HG03175 (cell line): Measurements from ENCODE around the gene GPR3.

Source experiments
- ATAC-seq: cut with Tn5 transposase; IDR thresholded peaks from one replicate; pipeline ENCODE4 v1.9.1; 2021; ENCODE audit warnings: mild to moderate bottlenecking, moderate library complexity; ENCODE audit not compliant: unreplicated experiment

Gene GPR3

DNA sequence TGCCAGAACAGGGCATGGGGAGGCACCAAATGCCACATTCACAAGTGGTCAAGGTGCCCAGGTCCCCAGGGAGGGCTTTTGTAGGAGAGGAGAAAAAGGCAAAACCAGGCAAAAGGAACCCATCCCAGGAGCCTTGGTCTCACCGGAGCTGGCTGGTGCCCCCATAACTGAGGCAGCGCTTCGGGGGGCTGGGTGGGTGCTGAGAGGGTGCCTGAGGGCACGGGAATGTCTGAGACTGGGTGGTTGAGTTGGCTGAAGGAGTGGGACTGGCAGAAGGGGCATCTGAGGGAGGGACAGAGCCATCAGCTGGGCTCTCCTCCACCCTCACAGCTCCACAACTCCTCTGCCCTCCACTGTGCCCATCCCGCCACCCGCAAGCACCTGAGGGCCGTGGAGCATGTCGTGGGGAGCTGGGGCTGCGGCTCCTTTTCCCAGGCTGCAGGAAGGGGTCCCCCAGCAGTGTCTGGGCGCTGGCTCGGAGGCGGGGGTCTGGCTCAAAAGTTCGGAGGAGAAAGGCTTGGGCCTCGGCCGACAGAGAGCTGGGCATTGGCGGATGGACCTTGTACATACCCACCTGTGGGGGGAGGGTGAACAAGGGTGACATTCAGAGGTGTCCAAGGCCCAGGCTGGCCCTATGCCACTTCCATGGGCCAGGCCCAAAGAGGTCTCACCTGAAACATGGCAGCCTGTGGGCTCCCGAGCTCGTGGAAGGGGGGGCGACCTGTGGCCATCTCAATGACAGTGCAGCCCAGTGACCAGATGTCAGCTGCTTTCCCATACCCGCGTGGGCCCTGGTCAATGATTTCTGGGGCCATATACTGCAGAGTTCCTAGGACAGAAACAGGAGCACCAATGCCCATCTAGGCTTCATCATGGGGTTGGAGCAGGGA is 34.1 kb upstream of the GPR3 start:
- ATAC-seq = no peak

DNA sequence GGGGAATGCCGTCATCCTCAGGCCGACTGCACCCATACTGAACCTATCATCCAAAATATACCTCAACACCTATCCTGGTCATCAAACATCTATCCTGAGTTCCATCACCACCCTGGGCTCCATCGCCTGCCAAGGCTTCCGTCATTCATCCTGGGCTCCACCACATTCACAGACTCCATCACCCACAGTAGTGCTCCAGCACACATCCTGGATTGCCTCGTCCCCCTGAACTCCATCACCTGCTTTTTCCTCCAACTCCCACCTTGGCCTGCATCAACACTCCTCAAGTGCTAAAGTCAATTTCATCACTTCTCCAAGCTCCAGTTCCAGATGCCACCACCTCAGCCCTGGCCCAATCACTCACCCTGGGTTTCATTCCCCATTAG is 33.5 kb upstream of the GPR3 start:
- ATAC-seq = no peak

DNA sequence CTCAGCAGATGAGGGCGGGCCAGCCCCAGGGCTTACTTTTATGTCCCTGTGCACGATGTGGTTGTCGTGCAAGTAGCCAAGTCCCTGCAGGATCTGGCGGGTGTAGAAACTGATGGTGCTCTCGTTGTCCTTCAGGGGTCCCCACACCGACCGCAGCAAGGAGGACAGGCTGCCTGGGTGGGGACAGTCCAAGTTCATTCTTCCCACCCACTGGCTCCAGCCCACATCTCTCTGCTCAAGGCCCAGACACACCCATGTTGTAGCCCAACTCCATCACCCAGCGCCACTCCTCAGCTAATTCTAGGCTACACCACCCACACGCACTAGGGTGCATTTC is 32.6 kb upstream of the GPR3 start:
- no peak for ATAC-seq

DNA sequence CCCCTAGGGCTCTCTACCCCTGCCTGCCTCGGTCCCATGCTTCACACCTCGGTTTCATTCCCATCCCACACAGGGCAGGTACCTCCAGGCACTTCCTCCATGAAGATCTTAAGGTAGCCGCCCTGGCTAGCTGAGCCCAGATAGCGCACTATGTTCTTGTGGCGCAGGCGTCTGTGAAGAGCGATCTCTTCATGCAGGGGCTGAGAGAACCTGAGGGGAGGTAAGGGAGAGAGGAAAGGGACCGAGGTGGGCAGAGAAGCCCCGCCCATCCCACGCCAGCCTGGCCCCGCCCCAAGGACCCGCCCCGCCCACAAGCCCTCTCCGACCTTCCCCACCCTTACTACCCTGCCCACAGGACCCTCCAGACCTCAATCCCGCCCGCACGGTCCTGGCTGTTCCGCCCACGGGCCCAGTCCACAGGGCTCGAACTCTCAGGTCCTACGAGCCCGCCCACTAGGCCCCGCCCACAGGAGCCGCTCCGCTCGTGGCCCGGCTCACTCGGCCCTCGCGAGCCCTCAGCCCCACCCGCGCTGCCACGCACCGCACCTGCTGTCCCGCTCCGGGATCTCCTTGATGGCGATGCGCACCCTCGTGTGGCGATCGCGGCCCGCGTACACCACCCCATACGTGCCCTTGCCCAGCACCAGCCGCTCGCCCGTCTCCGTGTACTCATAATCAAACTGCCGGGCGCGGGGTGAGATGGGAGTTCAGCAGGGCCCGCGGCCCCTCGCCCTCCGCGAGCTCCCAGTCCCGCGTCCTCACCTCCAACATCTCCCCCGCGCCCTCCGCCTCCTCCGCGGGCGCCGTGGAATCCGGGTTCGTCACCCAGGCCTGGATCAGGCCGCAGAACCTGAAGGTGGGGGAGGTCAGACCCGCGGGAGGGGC is 32.0 kb upstream of the GPR3 start:
- ATAC-seq = no peak

DNA sequence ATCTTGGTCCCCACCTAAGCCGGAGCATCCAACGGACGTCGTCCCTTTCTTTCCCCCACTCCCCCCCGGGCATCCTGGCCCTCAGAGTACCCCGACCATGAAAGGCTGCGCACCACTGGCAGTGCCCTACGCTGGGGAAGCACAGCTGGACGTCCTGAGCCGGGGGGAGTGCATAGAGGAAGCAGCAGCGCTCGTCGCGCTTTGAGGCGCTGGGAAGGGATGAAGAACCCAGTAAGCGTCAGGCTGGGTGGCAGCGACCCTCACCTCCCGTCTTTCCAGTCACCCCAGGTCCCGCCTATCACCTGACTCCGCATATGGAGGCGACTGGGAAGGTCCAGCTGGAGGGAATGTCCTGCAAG is 31.4 kb upstream of the GPR3 start:
- no peak for ATAC-seq

DNA sequence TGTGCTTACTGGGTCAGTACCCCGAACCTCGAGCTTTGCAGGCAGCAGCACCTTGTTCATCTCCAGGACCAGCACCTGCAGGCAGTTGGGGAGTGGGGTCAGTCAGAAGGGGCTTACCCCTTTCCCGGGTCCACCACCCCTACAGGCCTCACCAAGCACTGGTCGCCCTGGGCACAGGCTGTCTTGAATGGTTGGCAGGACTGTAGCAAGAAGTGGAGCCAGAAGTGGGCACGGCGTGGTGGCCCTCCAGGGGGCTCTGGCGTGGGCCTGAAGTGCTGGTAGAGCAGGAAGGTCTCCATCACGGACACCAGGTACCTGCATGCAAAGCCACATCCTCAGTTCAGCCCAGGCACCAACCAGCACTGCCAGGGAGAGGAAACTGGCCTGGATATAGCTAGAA is 30.9 kb upstream of the GPR3 start:
- ATAC-seq = no peak

DNA sequence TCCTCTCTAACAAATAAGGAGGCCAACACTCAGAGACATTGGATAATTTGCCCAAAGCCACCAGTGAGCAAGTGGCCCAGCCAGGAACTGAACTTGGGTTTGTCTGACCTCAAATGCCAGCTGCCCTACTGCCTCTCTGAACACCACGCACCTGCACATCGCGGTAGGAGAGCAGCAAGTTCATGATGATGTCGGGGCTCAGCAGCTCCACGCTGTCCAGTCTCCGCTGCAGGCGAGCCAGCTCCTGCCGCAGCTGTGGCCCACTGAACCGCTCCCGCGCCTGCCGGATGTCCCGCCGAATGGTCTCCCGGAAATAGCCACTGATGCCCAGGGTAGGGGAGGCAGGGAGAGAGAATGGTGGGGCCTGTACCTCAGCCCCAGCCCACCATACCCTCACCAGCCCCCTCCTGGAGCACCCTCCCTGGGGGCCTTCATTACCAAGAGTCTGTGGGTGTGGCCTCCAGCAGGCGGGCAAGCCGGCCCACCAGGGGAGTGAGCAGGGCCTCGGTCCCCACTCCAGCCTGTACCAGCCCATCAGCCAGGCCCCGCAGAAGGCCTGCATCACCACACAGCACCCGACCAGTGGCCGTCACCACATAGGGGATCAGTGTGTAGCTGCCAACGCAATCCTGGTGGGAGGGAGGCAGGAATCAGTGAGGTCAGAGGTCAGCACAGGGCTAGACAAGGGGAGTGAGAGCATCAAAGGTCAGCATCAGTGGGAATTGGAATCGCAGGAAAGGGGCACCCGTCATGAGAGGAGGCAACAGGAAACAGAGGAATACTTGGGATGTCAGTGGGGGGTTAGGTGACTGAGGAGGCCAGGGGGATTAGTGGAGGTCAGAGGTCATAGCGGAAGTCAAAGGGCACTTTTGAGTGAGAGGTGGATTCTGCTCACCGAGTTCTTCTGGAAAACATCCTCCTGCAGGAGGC is 28.4 kb upstream of the GPR3 start:
- ATAC-seq = no peak

DNA sequence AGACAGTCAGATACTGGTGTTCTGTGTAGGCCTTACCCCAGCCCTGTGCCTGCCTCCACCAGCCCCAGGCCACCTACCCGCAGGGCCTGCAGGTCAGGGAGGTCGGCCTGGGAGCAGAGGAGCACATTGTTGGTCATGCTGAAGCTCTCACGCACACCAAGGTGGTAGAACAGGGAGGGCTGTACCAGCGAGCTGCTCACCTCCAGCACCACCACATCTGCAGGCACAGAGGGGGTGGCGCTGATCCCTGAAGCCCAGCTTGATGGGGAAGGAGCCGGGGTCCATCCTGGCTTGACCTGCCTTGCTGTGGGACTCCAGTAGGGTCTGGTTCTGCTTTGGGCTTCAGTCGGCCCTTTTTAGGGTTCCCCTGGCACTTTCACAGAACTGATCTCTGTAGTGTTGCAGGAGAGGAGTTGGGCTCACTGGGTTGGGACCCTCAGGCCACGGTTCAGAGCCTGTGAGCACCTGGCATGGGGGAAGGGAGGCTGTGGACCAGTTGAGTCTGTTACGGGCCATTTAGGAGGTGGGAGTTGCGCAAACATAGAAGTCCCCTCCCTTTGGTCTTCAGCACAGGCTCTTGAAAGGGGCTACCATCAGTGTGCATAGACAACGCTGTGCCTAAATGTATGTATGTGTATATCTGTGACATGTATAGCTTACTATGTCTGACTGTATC is 27.6 kb upstream of the GPR3 start:
- ATAC-seq = no peak

DNA sequence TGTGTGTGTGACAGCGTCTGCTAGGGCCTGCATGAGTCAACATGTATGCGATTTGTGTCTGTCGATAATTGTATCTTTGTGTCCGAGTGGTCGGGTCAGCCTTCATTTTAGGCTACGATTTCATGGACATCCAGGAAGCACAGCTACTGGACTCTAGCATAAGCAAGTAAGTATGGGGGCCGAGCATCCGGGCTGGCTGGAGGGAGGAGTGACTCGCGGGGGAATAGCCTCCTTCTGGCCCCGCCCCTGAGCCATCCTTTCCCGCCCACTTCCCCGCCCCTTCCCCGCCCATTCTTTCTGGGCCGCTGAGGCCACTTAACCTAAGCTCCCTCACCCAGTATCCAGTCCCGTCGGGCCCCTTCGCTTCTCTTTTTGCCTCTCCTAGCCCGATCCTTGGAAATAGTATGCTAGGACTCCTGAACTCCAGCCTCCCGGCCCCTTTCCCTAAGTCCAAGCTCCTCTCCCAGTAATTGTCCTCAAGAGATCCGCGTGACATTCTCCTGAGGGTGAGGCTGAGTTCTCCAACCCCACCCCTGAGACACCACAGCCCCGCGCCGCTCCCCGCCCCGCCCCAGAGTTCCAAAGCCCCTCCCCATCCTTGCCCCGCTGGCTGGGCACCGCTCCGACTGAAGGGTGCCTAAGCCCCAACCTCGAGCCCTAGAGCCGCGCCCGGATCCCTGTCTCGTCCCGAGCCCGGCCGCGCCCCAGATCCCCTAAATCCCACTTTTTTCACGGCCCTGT is 26.9 kb upstream of the GPR3 start:
- no peak for ATAC-seq

DNA sequence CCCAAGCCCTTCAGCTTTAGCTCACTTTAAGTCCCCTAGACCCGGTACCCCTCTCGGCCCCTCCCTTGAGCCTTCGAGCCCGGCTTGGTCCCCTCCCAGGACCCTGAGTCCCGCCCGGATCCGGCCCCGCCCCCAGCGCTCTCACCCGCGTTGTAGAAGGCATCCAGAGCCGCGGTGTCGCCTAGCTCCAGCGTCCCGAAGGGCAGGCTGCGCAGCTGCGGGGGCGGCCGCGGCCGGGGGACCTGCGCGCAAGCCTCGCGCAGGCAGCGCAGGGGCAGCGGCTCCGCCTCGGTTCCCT is 26.4 kb upstream of the GPR3 start:
- no peak for ATAC-seq

DNA sequence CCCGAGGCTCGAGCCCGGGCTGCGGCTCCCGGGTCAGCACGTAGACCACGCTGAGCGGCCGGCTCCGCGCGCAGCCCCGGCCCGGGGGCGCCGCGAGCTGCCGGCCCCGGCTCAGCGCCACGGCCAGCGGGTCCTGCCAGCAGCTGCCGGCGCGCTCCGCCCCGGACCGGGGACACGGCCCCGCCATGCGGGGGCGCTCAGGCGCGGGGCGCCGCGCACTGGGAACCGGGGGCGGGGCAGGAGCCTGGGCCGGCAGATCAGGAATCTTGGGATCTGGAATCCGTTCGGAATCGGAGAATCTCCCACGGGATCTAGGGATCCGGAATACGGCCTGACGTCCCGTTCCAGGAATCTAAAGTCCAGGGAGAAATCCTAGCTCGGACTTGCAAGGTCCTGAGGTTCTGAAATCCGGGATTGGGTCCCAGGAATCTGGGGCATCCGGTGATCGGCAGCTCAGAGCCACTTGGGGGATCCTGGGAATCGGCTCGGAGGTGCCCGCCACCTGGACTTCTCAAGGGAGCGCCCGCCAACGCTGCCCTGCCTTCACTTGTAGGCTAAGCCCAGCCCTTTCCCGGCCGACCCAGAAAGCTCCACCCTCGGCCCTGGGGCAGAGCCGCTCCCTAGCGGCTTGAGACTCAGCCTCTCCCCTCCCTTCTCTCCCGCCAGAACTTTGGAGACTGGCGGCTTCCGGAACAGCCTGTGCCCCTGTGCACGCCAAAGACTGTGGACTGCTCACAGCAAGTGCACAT is 25.8 kb upstream of the GPR3 start, which contains the start of gene MAP3K6:
Gene MAP3K6, minus strand, starts transcription at position 551 of the 749 bp plus-strand sequence. Its CDS starts 364 bp downstream, at position 187.
- ATAC-seq = no peak

DNA sequence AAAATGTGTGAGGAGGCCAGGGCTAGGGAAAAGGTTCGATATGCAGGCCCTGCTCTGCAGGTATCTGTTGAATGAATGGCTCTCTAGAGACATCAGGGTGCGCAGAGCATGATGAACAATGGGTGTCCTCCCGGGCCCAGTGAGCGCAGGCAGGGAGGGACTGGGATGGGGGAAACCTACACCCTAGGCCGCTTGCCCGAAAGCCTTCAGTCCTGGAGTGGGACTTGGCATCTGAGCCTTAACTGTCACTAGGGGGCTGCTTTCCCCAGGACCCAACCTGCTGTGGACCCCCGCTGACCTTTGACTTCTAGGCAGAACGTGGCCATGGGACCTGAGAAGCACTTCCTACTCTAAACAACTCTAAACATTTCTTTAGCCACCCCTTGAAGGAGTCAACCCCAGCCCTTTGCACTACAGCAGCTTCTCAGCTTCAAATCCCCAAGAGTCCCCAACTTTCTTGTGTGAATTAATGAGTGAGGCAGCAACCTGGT is 25.2 kb upstream of the GPR3 start:
- ATAC-seq = no peak

DNA sequence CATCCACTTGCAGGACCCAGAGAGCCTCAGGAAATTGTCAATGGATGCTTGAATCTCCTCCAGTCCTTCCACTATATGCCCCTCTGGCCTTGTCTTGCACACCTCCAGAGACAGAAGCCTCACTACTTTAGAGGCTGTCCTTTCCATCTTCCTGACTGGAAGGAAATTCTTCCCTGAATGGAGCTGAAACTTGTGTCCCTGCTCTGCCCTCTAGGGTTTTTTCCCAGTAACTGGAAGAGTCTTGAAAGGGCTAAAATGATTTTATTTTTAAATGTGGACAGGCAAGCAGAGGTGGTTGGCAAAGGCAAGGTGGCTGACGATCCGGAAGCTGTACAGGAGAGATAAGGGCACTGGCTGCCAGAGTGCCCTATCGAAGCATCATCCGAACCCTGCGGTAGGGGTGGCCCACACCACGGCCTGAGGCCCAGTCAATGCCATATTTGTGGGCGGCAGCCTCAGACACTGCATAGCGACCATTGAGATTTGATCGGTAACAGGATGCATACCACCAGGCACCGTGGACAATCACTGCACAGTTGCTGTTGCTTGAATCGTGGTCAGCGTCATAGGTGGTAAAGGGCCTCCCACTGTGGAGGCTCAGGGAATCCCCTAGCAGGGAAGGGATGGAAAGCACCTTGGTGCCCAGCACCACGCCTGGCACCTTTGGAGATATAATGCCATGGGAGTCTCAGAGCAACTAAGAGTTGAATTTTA is 23.4 kb upstream of the GPR3 start:
- no peak for ATAC-seq

DNA sequence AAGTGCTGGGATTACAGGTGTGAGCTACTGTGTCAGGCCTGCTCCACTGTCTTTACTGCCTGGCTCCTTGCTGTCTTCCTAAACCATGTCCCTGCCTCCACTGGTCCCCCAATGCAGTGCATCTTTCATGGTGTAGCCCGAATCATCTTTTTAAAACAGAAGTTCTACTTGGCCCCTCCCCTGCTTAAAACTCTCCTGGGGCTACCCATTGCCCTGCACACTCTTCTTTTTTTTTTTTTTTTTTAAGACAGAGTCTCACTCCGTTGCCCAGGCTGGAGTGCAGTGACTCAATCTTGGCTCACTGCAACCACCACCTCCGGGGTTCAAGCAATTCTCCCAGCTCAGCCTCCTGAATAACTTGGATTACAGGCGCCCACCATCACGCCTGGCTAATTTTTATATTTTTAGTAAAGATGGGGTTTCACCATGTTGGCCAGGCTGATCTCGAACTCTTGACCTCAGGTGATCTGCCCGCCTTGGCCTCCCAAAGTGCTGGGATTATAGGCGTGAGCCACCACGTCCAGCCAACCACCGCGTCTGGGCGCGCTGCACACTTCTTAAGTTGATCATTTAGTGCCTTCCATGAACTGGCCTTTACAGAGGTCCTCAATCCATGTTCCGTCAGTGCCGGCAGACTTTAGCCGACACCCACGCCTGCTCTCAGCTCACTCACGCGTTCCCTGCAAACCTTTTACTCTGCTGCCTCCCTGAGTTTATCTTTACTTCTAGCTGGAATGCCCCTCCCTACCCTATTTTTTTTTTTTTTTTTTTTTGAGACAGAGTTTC is 20.2 kb upstream of the GPR3 start:
- no peak for ATAC-seq

DNA sequence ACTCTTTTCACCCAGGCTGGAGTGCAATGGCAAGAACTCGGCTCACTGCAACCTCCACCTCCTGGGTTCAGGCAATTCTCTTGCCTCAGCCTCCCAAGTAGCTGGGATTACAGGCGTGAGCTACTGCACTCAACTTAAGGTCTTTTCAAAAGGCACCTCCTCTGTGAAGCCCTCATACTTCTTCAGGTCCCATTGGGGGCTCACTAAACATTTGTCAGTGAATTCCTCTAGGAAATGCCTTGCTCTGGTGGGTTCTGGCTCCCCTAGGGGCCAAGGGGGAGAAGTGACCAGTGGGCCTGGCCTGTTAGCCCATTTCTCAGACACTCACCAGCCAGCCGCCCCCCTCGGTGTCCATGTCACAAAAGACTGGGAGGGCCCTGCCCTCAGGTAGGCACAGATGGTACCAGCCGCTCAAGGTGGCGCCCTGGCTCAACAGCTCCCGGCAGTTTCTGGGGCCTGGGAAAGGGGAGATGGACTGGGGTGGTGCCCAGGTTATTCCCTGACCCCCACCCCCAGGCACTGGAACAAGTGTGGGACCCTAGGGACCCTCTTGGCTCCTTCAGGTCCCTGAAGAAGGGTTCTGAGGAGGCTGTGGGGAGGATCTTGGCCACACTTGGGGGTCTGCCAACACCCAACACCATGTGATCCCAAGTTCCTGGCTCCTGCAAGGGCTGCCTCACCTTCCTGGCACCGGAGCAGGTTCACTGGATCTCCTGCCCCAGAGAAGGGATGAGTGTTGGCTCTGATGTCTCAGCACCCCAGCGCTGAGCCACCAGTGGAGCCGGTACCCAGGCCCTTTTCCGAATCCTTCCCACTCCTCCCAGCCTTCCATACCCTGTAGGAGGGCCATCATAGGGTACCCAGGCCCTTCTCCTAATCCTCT is 19.4 kb upstream of the GPR3 start:
- no peak for ATAC-seq

DNA sequence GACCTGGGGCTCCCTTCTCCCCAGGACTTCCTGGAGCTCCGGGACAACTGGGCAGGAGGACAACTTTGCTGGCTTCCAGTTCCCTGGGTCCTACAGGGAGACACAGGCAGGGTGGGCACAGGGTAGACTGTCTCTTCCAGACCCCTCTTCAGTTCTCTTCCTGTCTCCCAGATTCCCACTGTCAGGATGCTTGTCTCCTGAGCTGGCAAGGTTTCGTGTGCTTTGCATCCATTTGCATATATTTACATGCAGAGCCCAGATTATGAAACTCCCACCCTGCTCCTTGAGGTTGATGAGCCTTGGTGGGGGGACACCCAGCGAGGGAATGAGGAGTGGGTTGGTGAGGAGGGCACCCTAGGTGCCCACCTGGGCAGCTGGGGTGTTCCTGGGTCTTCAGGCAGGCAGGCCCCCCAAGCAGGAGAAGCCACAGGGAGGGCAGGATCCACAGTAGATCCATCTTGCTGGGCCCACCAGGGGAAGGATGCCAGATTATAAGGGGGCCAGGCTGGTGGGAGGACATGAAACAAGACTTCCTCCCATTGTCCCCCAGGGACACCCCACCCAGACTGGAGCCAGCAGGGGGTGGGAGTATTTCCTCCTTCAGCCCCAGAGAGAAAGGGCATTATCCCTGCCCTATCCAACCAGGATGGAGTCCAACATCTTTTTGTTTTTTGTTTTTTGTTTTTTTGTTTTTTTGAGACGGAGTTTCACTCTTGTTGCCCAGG is 17.9 kb upstream of the GPR3 start, which contains the start of gene FCN3:
Gene FCN3, minus strand, starts transcription at position 463 of the 725 bp plus-strand sequence. Its CDS starts 6 bp downstream, at position 457.
- ATAC-seq = no peak
